ENCODE data around the gene LRIT1.
"Not testable (repeated sequence)": the region's sequence is repeated elsewhere in the genome, so short reads cannot be mapped to it uniquely, and the experiment has no call there.

LRIT1 gene

GRCh38 chr10:84288151-84288550 is 46.8 kb upstream of the LRIT1 start:
- Histone ChIP-seq H3K4me2 (ENCODE audit: low read depth, low read length, poor library complexity, severe bottlenecking) (no peak overlapping the region), H3K9me2 (replicated peaks; ENCODE audit: low read depth, low read length) (no peaks in the 10 kb centered on the region), H3K27me3 (ENCODE audit: insufficient read depth, low read length, poor library complexity, severe bottlenecking) (no peaks in the 10 kb centered on the region), H3F3A (ENCODE audit: low read depth) (no peaks in the 10 kb centered on the region), H3K79me2 (ENCODE audit: insufficient read depth, low read length) (no peaks in the 10 kb centered on the region), H4K20me1 (ENCODE audit: insufficient read depth, low read length, poor library complexity, severe bottlenecking) (no peaks in the 10 kb centered on the region), H3K4me3 (ENCODE audit: low read length, poor library complexity, severe bottlenecking) (no peak overlapping the region), H2AFZ (ENCODE audit: low read length) (no peak overlapping the region), H3K36me3 (ENCODE audit: insufficient read depth, low read length) (no peaks in the 10 kb centered on the region), H3K9ac (ENCODE audit: low read depth, low read length, poor library complexity, severe bottlenecking) (no peak overlapping the region), H3K4me1 (ENCODE audit: insufficient read depth, low read length, poor library complexity, severe bottlenecking) (no peaks in the 10 kb centered on the region), H3K9me3 (ENCODE audit: insufficient read depth, low read depth, low read length) (no peaks in the 10 kb centered on the region)
- TF ChIP-seq EZH2phosphoT487 (IDR thresholded peaks at IDR 0.05; ENCODE audit: borderline replicate concordance): no peak
- TF ChIP-seq, protein P1, sequence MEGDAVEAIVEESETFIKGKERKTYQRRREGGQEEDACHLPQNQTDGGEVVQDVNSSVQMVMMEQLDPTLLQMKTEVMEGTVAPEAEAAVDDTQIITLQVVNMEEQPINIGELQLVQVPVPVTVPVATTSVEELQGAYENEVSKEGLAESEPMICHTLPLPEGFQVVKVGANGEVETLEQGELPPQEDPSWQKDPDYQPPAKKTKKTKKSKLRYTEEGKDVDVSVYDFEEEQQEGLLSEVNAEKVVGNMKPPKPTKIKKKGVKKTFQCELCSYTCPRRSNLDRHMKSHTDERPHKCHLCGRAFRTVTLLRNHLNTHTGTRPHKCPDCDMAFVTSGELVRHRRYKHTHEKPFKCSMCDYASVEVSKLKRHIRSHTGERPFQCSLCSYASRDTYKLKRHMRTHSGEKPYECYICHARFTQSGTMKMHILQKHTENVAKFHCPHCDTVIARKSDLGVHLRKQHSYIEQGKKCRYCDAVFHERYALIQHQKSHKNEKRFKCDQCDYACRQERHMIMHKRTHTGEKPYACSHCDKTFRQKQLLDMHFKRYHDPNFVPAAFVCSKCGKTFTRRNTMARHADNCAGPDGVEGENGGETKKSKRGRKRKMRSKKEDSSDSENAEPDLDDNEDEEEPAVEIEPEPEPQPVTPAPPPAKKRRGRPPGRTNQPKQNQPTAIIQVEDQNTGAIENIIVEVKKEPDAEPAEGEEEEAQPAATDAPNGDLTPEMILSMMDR (conservative IDR thresholded peaks at IDR 0.05; ENCODE audit: low read length): no peak

DNA sequence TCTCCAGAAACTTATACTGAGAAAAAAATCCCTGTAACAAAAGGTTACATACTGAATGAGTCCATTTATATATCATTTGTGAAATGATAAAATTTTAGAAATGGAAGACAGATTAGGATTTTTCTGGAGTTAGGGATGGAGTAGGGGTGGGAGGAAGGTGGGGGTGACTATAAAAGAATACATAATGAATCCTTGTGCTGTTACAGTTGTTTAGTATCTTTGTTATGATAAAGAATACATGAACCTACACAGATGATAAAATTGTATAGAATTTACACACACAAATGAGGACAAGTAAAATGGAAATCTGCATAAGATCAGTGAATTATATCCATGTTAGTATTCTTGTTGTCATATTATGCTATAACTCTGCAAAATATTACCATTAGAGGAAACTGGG is 45.3 kb upstream of the LRIT1 start:
- Histone ChIP-seq H3K4me2 (ENCODE audit: low read depth, low read length, poor library complexity, severe bottlenecking) (no peak overlapping the region), H3K27me3 (ENCODE audit: insufficient read depth, low read length, poor library complexity, severe bottlenecking) (no peaks in the 10 kb centered on the region), H3F3A (ENCODE audit: low read depth) (no peaks in the 10 kb centered on the region), H4K20me1 (ENCODE audit: insufficient read depth, low read length, poor library complexity, severe bottlenecking) (no peaks in the 10 kb centered on the region), H3K4me1 (ENCODE audit: insufficient read depth, low read length, poor library complexity, severe bottlenecking) (no peaks in the 10 kb centered on the region), H3K9me2 (replicated peaks; ENCODE audit: low read depth, low read length) (no peaks in the 10 kb centered on the region), H3K9me3 (ENCODE audit: insufficient read depth, low read depth, low read length) (no peaks in the 10 kb centered on the region), H3K79me2 (ENCODE audit: insufficient read depth, low read length) (no peaks in the 10 kb centered on the region), H3K9ac (ENCODE audit: low read depth, low read length, poor library complexity, severe bottlenecking) (no peak overlapping the region), H3K36me3 (ENCODE audit: insufficient read depth, low read length) (no peaks in the 10 kb centered on the region), H2AFZ (ENCODE audit: low read length) (no peak overlapping the region), H3K4me3 (ENCODE audit: low read length, poor library complexity, severe bottlenecking) (no peak overlapping the region)
- no peak for TF ChIP-seq EZH2phosphoT487 (IDR thresholded peaks at IDR 0.05; ENCODE audit: borderline replicate concordance)
- TF ChIP-seq, protein P1 (conservative IDR thresholded peaks at IDR 0.05; ENCODE audit: low read length): no peak

- H3F3A ChIP-seq (ENCODE audit: low read depth); H3K4me2 ChIP-seq (ENCODE audit: low read depth, low read length, poor library complexity, severe bottlenecking); H3K9me3 ChIP-seq (ENCODE audit: insufficient read depth, low read depth, low read length); H3K4me3 ChIP-seq (ENCODE audit: low read length, poor library complexity, severe bottlenecking); H3K36me3 ChIP-seq (ENCODE audit: insufficient read depth, low read length); H3K79me2 ChIP-seq (ENCODE audit: insufficient read depth, low read length); H3K4me1 ChIP-seq (ENCODE audit: insufficient read depth, low read length, poor library complexity, severe bottlenecking); H3K9me2 ChIP-seq (replicated peaks; ENCODE audit: low read depth, low read length); H3K9ac ChIP-seq (ENCODE audit: low read depth, low read length, poor library complexity, severe bottlenecking); H3K27me3 ChIP-seq (ENCODE audit: insufficient read depth, low read length, poor library complexity, severe bottlenecking); H4K20me1 ChIP-seq (ENCODE audit: insufficient read depth, low read length, poor library complexity, severe bottlenecking); H2AFZ ChIP-seq (ENCODE audit: low read length): not testable (repeated sequence)
Measured at GRCh38 chr10:84279876-84280475, 38.6 kb upstream of the LRIT1 start.

- no peak for TF ChIP-seq EZH2phosphoT487 (IDR thresholded peaks at IDR 0.05; ENCODE audit: borderline replicate concordance)
- TF ChIP-seq, protein P1 (conservative IDR thresholded peaks at IDR 0.05; ENCODE audit: low read length): no peak
- Histone ChIP-seq H3F3A (ENCODE audit: low read depth) (no peaks in the 10 kb centered on the region), H3K4me1 (ENCODE audit: insufficient read depth, low read length, poor library complexity, severe bottlenecking) (no peaks in the 10 kb centered on the region), H3K36me3 (ENCODE audit: insufficient read depth, low read length) (no peaks in the 10 kb centered on the region), H3K27me3 (ENCODE audit: insufficient read depth, low read length, poor library complexity, severe bottlenecking) (no peaks in the 10 kb centered on the region), H3K9me3 (ENCODE audit: insufficient read depth, low read depth, low read length) (no peaks in the 10 kb centered on the region), H2AFZ (ENCODE audit: low read length) (no peak overlapping the region), H3K9me2 (replicated peaks; ENCODE audit: low read depth, low read length) (no peaks in the 10 kb centered on the region), H3K9ac (ENCODE audit: low read depth, low read length, poor library complexity, severe bottlenecking) (no peak overlapping the region), H3K4me3 (ENCODE audit: low read length, poor library complexity, severe bottlenecking) (no peak overlapping the region), H3K79me2 (ENCODE audit: insufficient read depth, low read length) (no peaks in the 10 kb centered on the region), H3K4me2 (ENCODE audit: low read depth, low read length, poor library complexity, severe bottlenecking) (no peak overlapping the region), H4K20me1 (ENCODE audit: insufficient read depth, low read length, poor library complexity, severe bottlenecking) (no peaks in the 10 kb centered on the region)
Measured at GRCh38 chr10:84270708-84271107, 29.4 kb upstream of the LRIT1 start.

All from Loucy (cell line).